Right lobe of liver (tissue), 6 donors: ENCODE results near the gene TAS2R46. TPM values are rescaled to one million over a fixed set of nuclear protein-coding genes. Genes with fewer than 3 reads are reported as not detected.

ENCODE experiments used
- ATAC-seq, 4 donors: fragments of 200-7000 bp; cut with Tn5 transposase; one replicate each; pipeline ENCODE4 v1.9.1; 2020; ENCODE audit warnings: mild to moderate bottlenecking in 4 of 4, moderate library complexity in 4 of 4
- DNase-seq, 3 donors: peaks; one replicate each; pipeline ENCODE4 v3.0.0-alpha.2; 2020
- H3K27ac ChIP-seq, 3 donors: fragments of 200-600 bp; one replicate each; pipeline ENCODE4 v1.8.0; 2022
- H3K27me3 ChIP-seq, 2 donors: fragments of 200-600 bp; one replicate each; pipeline ENCODE4 v1.8.0; 2022
- H3K36me3 ChIP-seq, 4 donors: fragments of 200-600 bp; sonication (generic) in 1 of 4; one replicate each; pipeline versions ENCODE4 v1.5.1 to v1.8.0; 2017 to 2022; ENCODE audit warnings: control low read depth in 1 of 4
- H3K4me1 ChIP-seq, 4 donors: fragments of 200-600 bp; sonication (generic) in 1 of 4; one replicate each; pipeline versions ENCODE4 v1.5.1 to v1.8.0; 2017 to 2022; ENCODE audit warnings: control low read depth in 1 of 4
- H3K4me3 ChIP-seq, 3 donors: fragments of 200-600 bp; one replicate each; pipeline ENCODE4 v1.8.0; 2022
- H3K9me3 ChIP-seq, 4 donors: fragments of 200-600 bp; sonication (generic) in 1 of 4; one replicate each; pipeline versions ENCODE4 v1.5.1 to v1.8.0; 2017 to 2022; ENCODE audit warnings: control low read depth in 1 of 4
- POLR2A ChIP-seq: fragments of 450-650 bp; IDR thresholded peaks from one replicate; pipeline ENCODE4 v1.6.1; 2017; ENCODE audit warnings: antibody characterized with exemption, mild to moderate bottlenecking
- WGBS: methylation state at CpG from one replicate; pipeline ENCODE4 v1.1.6; 2018; ENCODE audit warnings: low coverage, low lambda C conversion rate; ENCODE audit not compliant: insufficient coverage; ENCODE audit errors: missing lambda C conversion rate; 5-methylcytosine and 5-hydroxymethylcytosine counted together
- intact Hi-C, 2 donors: fragments of 100-400 bp; cut with DNase I; formaldehyde crosslinking; loops; one replicate each; pipeline versions ENCODE4 v1.11.2 to v1.14.1; 2022
- small RNA-seq, 2 experiments: library from RNA; depleted of rRNA; stranded (forward); fragments of <200 nt; gene quantifications; one replicate each; pipeline ENCODE3, GENCODE V24; 2016
- total RNA-seq, 6 experiments: library from RNA; depleted of rRNA in 2 of 6; stranded (reverse); fragments of >200 nt in 2 of 6; fragmentation: NEBNext Ultra II Directional in 3 of 6; extraction: Animal tissue kit (Norgen Biotek cat#: 25700) in 3 of 6; gene quantifications; one replicate each; pipeline versions ENCODE4 v1.1.0 to v1.2.4, GENCODE V29; 2016 to 2023
- TF ChIP-seq, protein P1 (sequence below), 4 donors: fragments of 200-600 bp in 3 of 4; fragments of 450-650 bp in 1 of 4; IDR thresholded peaks; one replicate each; pipeline versions ENCODE4 v1.5.1 to v1.8.0; 2016 to 2022; ENCODE audit warnings: antibody characterized with exemption in 4 of 4, mild to moderate bottlenecking in 2 of 4
- donor health status: DM: no; HTN: yes; CAD: no.
- donor health status: DM: no; HTN: no; CAD: no.
- donor health status: DM: no; HTN: no; CAD: no.
- donor health status: DM: no; HTN: yes; CAD: no.
- donor health status: DM: no; HTN: yes; CAD: no.

The TAS2R46 gene
- total RNA-seq, 6 experiments from 2014 or later, result 0.51 to 2.6 (median 0.88) TPM

GRCh38 chr12:11015775-11016430 lies 46.2 kb downstream of the TAS2R46 start:
- WGBS, result 64% methylated on average over 4 of the region's 4 CpGs
- Histone ChIP-seq H3K27me3 (no peaks in the 10 kb centered on the region), H3K4me3 (no peak overlapping the region), H3K36me3 (no peaks in the 10 kb centered on the region), H3K9me3 (no peaks in the 10 kb centered on the region), H3K27ac (no peak overlapping the region), H3K4me1 (peaks cover 0 to 12% (median 4%) of the 10 kb centered on the region in 4 donors)
- intact Hi-C loops, result no loop called here
- ATAC-seq (peak; percentile 65 to 89 (median 86)), DNase-seq (no peak)
- TF ChIP-seq, protein P1, sequence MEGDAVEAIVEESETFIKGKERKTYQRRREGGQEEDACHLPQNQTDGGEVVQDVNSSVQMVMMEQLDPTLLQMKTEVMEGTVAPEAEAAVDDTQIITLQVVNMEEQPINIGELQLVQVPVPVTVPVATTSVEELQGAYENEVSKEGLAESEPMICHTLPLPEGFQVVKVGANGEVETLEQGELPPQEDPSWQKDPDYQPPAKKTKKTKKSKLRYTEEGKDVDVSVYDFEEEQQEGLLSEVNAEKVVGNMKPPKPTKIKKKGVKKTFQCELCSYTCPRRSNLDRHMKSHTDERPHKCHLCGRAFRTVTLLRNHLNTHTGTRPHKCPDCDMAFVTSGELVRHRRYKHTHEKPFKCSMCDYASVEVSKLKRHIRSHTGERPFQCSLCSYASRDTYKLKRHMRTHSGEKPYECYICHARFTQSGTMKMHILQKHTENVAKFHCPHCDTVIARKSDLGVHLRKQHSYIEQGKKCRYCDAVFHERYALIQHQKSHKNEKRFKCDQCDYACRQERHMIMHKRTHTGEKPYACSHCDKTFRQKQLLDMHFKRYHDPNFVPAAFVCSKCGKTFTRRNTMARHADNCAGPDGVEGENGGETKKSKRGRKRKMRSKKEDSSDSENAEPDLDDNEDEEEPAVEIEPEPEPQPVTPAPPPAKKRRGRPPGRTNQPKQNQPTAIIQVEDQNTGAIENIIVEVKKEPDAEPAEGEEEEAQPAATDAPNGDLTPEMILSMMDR (IDR thresholded peaks at IDR 0.05), result no peak
- no peak for TF ChIP-seq POLR2A

DNA sequence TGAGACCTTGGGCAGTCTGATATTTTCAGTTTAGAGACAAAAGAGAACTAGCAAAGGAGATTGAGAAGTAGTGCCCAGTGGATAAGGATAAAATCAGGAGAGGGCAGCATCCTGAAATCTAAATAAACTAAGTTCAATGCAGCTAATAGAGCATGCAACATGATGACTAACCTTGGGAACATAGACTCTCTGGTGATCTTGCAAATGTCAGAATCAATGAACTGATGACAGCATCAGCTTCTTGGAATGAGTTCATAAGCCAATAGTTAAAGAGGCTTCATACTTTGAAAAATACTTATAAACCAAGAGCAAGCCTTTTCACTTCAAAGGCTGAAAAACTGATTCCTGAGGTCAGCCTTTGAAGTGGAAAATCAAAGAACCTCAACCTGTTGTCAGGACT lies 47.9 kb downstream of the TAS2R46 start:
- H3K27ac ChIP-seq, result no peak overlapping the region
- no peaks in the 10 kb centered on the region for H3K27me3 ChIP-seq
- ATAC-seq (no peak), DNase-seq (no peak)
- intact Hi-C loops, result no loop called here
- H3K9me3 ChIP-seq, result no peaks in the 10 kb centered on the region
- no peaks in the 10 kb centered on the region for H3K36me3 ChIP-seq
- TF ChIP-seq, protein P1 (IDR thresholded peaks at IDR 0.05), result no peak
- no peak for TF ChIP-seq POLR2A
- H3K4me3 ChIP-seq, result no peak overlapping the region
- peaks cover 0 to 12% (median 4%) of the 10 kb centered on the region in 4 donors for H3K4me1 ChIP-seq

Small RNA genes lying within 50 kb of the gene (small RNA-seq; reads per million reads assigned to genes)
- 0 reads per million in 2 experiments for gene AC018630.1

Other genes with a start within 250 kb of the TAS2R46 start
- gene TAS2R10, start 235.9 kb downstream of the TAS2R46 start, total RNA-seq, result under 1 TPM in 3 of 6 experiments, not detected in 3; 0.37 to 0.65 (median 0.39) TPM
- gene PRR4, start 212.8 kb downstream of the TAS2R46 start, total RNA-seq, result 1 to 10 TPM in 2 of 6 experiments, under 1 TPM in 4; 0.68 to 1.6 (median 0.99) TPM
- 10 to 100 TPM in 3 of 6 experiments, 1 to 10 TPM in 3; 6.7 to 20.3 (median 10.1) TPM for gene PRH1, start 178.0 kb downstream of the TAS2R46 start, total RNA-seq
- gene TAS2R13, start 152.7 kb downstream of the TAS2R46 start, total RNA-seq, result 1 to 10 TPM in 2 of 6 experiments, under 1 TPM in 4; 0.51 to 2.4 (median 0.81) TPM
- not detected for gene PRH2, start 133.1 kb downstream of the TAS2R46 start, total RNA-seq
- gene TAS2R14, start 123.0 kb downstream of the TAS2R46 start, total RNA-seq, result 1 to 10 TPM in 3 of 6 experiments, under 1 TPM in 3; 0.81 to 4.2 (median 1.6) TPM
- gene TAS2R50, start 75.4 kb downstream of the TAS2R46 start, total RNA-seq, result 1 to 10 TPM in 2 of 6 experiments, under 1 TPM in 4; 0.60 to 1.7 (median 0.78) TPM
- gene TAS2R20, start 64.0 kb downstream of the TAS2R46 start, total RNA-seq, result 1 to 10 TPM in 4 of 6 experiments, under 1 TPM in 2; 0.46 to 3.0 (median 1.6) TPM
- 1 to 10 TPM; 1.1 to 3.8 (median 1.8) TPM for gene TAS2R19, start 39.7 kb downstream of the TAS2R46 start, total RNA-seq
- gene TAS2R31, start 30.9 kb downstream of the TAS2R46 start, total RNA-seq, result 1 to 10 TPM in 5 of 6 experiments, under 1 TPM in 1; 0.95 to 4.9 (median 2.3) TPM
- gene TAS2R43, start 30.0 kb upstream of the TAS2R46 start, total RNA-seq, result 1 to 10 TPM in 2 of 6 experiments, under 1 TPM in 3, not detected in 1; 0.37 to 2.8 (median 0.49) TPM
- 1 to 10 TPM; 1.2 to 5.1 (median 2.0) TPM for gene TAS2R30, start 72.3 kb upstream of the TAS2R46 start, total RNA-seq
- 1 to 10 TPM; 5.4 to 9.4 (median 6.3) TPM for gene SMIM10L1, start 108.9 kb upstream of the TAS2R46 start, total RNA-seq
- gene TAS2R42, start 124.6 kb upstream of the TAS2R46 start, total RNA-seq, result not detected
- gene PRB3, start 207.4 kb upstream of the TAS2R46 start, total RNA-seq, result not detected
- not detected for gene PRB4, start 248.1 kb upstream of the TAS2R46 start, total RNA-seq